Heart left ventricle (tissue), 13 donors: ENCODE measurements around the gene F12.

Experiments used
- CTCF ChIP-seq, 12 donors: fragments of 200-600 bp; sonication (generic) in 4 of 12; IDR thresholded peaks; one replicate each; pipeline versions ENCODE4 v1.5.0 to v1.8.0; 2018 to 2022; ENCODE audit warnings: antibody characterized with exemption in 12 of 12, mild to moderate bottlenecking in 5 of 12
- POLR2A ChIP-seq, 2 donors: fragments of 450-650 bp; IDR thresholded peaks; one replicate each; pipeline ENCODE4 v1.6.1; 2017; ENCODE audit warnings: antibody characterized with exemption in 2 of 2, mild to moderate bottlenecking in 2 of 2, moderate library complexity in 2 of 2
- donor health status: ischemic (EF 13 %, LVEDD 7.1; RV severe dilation, severe dysfunction).
- donor health status: DM: no; HTN: yes; CAD: no.
- donor health status: DM: no; HTN: no; CAD: no.
- donor health status: ischemic (EF 25% LVEDD 6.9; RV normal size, moderate dysfunction).
- donor health status: ischemic (EF 25% LVEDD 5.7; RV mildly dilated, moderate dysfunction).
- donor health status: ischemic (EF 35%, LVEDD 5.7; RV mildly dilated, moderate dysfunction).
- donor health status: nonischemic (EF 11% LVEDD 7.7; RV severe dilation, severe dysfunction).
- donor health status: DM: yes; HTN: yes; CAD: no.
- donor health status: PGD.
- donor health status: ischemic (EF 29% LVEDD 5.4; RV normal size, mild dysfunction).
- donor health status: nonischemic (EF 23%, LVEDD 6.1; RV moderate dilation, normal function).

GRCh38 chr5:177380805-177381126 lies 28.6 kb downstream of the F12 start:
- TF ChIP-seq POLR2A (IDR thresholded peaks at IDR 0.05) (no peak), CTCF (IDR thresholded peaks at IDR 0.05) (no peak)
